CD14-positive monocyte (primary cell): Measurements from ENCODE around the gene TM7SF3. TPM values are rescaled to one million over a fixed set of nuclear protein-coding genes. Genes with fewer than 3 reads are reported as not detected.

Experiments used
- DNase-seq, 3 donors: peaks; one replicate each; pipeline ENCODE4 v3.0.0-alpha.2; 2011 to 2022
- H2AFZ ChIP-seq: 2 replicates; pipeline ENCODE4 v1.6.0; 2012; ENCODE audit warnings: mild to moderate bottlenecking, low read depth, low read length, inconsistent platforms; ENCODE audit not compliant: insufficient read depth, poor library complexity, severe bottlenecking
- H3K27ac ChIP-seq, 2 donors: 1 replicate in 1 of 2; 2 replicates in 1 of 2; pipeline ENCODE4 v1.5.1; 2012 to 2013; ENCODE audit warnings: low read length in 2 of 2, control low read depth in 1 of 2, inconsistent platforms in 1 of 2, low read depth in 1 of 2, mild to moderate bottlenecking in 1 of 2
- H3K27me3 ChIP-seq, 2 donors: one replicate each; pipeline versions ENCODE4 v1.6.0 to v1.6.1; 2011 to 2013; ENCODE audit warnings: low read length in 2 of 2; ENCODE audit not compliant: control insufficient read depth in 2 of 2, insufficient read depth in 2 of 2
- H3K36me3 ChIP-seq, 2 donors: replicated peaks in 1 of 2; 1 replicate in 1 of 2; 2 replicates in 1 of 2; pipeline versions ENCODE4 v1.5.1 to v1.6.1; 2012 to 2013; ENCODE audit warnings: low read length in 2 of 2, control low read depth in 1 of 2, inconsistent platforms in 1 of 2, mild to moderate bottlenecking in 1 of 2; ENCODE audit not compliant: insufficient read depth in 2 of 2, control insufficient read depth in 1 of 2
- H3K4me1 ChIP-seq, 2 donors: 1 replicate in 1 of 2; 2 replicates in 1 of 2; pipeline versions ENCODE4 v1.5.1 to v1.6.1; 2012 to 2013; ENCODE audit warnings: low read length in 2 of 2, control low read depth in 1 of 2, inconsistent platforms in 1 of 2, mild to moderate bottlenecking in 1 of 2, moderate library complexity in 1 of 2; ENCODE audit not compliant: insufficient read depth in 2 of 2, control insufficient read depth in 1 of 2
- H3K4me2 ChIP-seq: replicated peaks from 2 replicates; pipeline ENCODE3; 2012; ENCODE audit warnings: low read length, moderate library complexity, mild to moderate bottlenecking; ENCODE audit not compliant: poor library complexity, severe bottlenecking; ENCODE audit errors: extremely low read depth
- H3K4me3 ChIP-seq, 3 experiments: fragments of 200-600 bp in 1 of 3; sonication (generic) in 1 of 3; replicated peaks in 1 of 3; 1 replicate in 2 of 3; 2 replicates in 1 of 3; pipeline ENCODE4 v1.5.1; 2011 to 2013; ENCODE audit warnings: low read length in 3 of 3, mild to moderate bottlenecking in 3 of 3, control low read depth in 2 of 3, low read depth in 2 of 3, inconsistent platforms in 1 of 3, moderate library complexity in 1 of 3
- H3K79me2 ChIP-seq: 2 replicates; pipeline ENCODE4 v1.6.0; 2012; ENCODE audit warnings: mild to moderate bottlenecking, control low read depth, inconsistent platforms, low read length, moderate library complexity; ENCODE audit not compliant: insufficient read depth
- H3K9ac ChIP-seq: 2 replicates; pipeline ENCODE4 v1.6.0; 2017; ENCODE audit warnings: low read length, mild to moderate bottlenecking; ENCODE audit not compliant: insufficient read depth, poor library complexity, severe bottlenecking
- H3K9me3 ChIP-seq, 2 donors: replicated peaks in 1 of 2; 1 replicate in 1 of 2; 2 replicates in 1 of 2; pipeline versions ENCODE4 v1.5.1 to v1.6.1; 2012 to 2013; ENCODE audit warnings: low read length in 2 of 2, control low read depth in 1 of 2; ENCODE audit not compliant: control insufficient read depth in 1 of 2, insufficient read depth in 1 of 2
- H4K20me1 ChIP-seq: 2 replicates; pipeline ENCODE4 v1.6.0; 2012; ENCODE audit warnings: mild to moderate bottlenecking, low read length, control low read depth, moderate library complexity; ENCODE audit not compliant: insufficient read depth
- H3K27ac Mint-ChIP-seq, 7 donors: one replicate each; pipeline ENCODE4 v1.8.0; 2020; ENCODE audit warnings: mild to moderate bottlenecking in 7 of 7, mixed read lengths in 7 of 7, moderate library complexity in 6 of 7, inconsistent platforms in 2 of 7
- H3K27me3 Mint-ChIP-seq, 3 donors: one replicate each; pipeline ENCODE4 v1.8.0; 2021 to 2022; ENCODE audit warnings: low read depth in 3 of 3, mild to moderate bottlenecking in 3 of 3, mixed read lengths in 3 of 3, moderate library complexity in 3 of 3, inconsistent platforms in 1 of 3
- H3K36me3 Mint-ChIP-seq, 2 donors: one replicate each; pipeline ENCODE4 v1.8.0; 2020; ENCODE audit warnings: mixed read lengths in 2 of 2, inconsistent platforms in 1 of 2, mild to moderate bottlenecking in 1 of 2
- H3K4me1 Mint-ChIP-seq: one replicate; pipeline ENCODE4 v1.8.0; 2020; ENCODE audit warnings: mild to moderate bottlenecking, mixed read lengths
- H3K4me3 Mint-ChIP-seq, 2 donors: one replicate each; pipeline ENCODE4 v1.8.0; 2020; ENCODE audit warnings: mild to moderate bottlenecking in 2 of 2, mixed read lengths in 2 of 2, moderate library complexity in 1 of 2
- H3K9me3 Mint-ChIP-seq, 7 donors: one replicate each; pipeline ENCODE4 v1.8.0; 2020 to 2022; ENCODE audit warnings: mixed read lengths in 7 of 7, mild to moderate bottlenecking in 6 of 7, moderate library complexity in 6 of 7, inconsistent platforms in 2 of 7
- CTCF ChIP-seq: fragments of 200-600 bp; IDR thresholded peaks from one replicate; pipeline ENCODE4 v1.8.0; 2022; ENCODE audit warnings: antibody characterized with exemption, mild to moderate bottlenecking
- WGBS: methylation state at CpG from one replicate; pipeline ENCODE4 v1.1.5; 2013; ENCODE audit warnings: missing lambda C conversion rate; ENCODE audit not compliant: insufficient coverage; 5-methylcytosine and 5-hydroxymethylcytosine counted together
- intact Hi-C, 2 donors: fragments of 100-400 bp; cut with micrococcal nuclease; formaldehyde crosslinking; loops; one replicate each; pipeline versions ENCODE4 v1.15.0 to v1.15.1; 2023
- polyA plus RNA-seq, 3 donors: library from polyadenylated mRNA; depleted of rRNA in 1 of 3; unstranded in 2 of 3; stranded (reverse) in 1 of 3; fragments of 300-500 nt in 2 of 3; fragments of >200 nt in 1 of 3; fragmentation: Illumina TruSeq in 2 of 3; gene quantifications; 1 replicate in 2 of 3; 2 replicates in 1 of 3; pipeline ENCODE4 v1.2.3, GENCODE V29; 2012 to 2021

TM7SF3 gene
- polyA plus RNA-seq, 3 donors: 36.3 to 85.9 (median 71.7) TPM

- Mint-ChIP-seq H3K27ac (peak overlapping the region in 4 of 7 donors; percentile 1 to 56 (median 14)), H3K4me1 (peaks cover 65% of the 10 kb centered on the region), H3K4me3 (no peak overlapping the region), H3K36me3 (peaks cover 4 to 6% of the 10 kb centered on the region in 2 donors), H3K9me3 (no peaks in the 10 kb centered on the region), H3K27me3 (no peaks in the 10 kb centered on the region)
- peaks cover 47 to 55% of the 10 kb centered on the region in 2 donors for H3K4me1 ChIP-seq
- H3K27ac ChIP-seq: no peak overlapping the region
- no peak overlapping the region for H2AFZ ChIP-seq
- intact Hi-C loops: no loop called here
- no peak overlapping the region for H3K4me2 ChIP-seq
- peaks cover 39% of the 10 kb centered on the region for H4K20me1 ChIP-seq
- no peaks in the 10 kb centered on the region for H3K27me3 ChIP-seq
- DNase-seq: no peak
- H3K36me3 ChIP-seq: no peaks in the 10 kb centered on the region
- no peak overlapping the region for H3K9ac ChIP-seq
- no peak overlapping the region for H3K4me3 ChIP-seq
- no CpG with 5 or more reads among the region's 2 CpGs for WGBS
- no peak for TF ChIP-seq CTCF
- H3K9me3 ChIP-seq: no peaks in the 10 kb centered on the region
- H3K79me2 ChIP-seq: peaks cover 88% of the 10 kb centered on the region
Measured at GRCh38 chr12:27005495-27005894, 8.7 kb downstream of the TM7SF3 start.

- Mint-ChIP-seq H3K27me3 (peaks cover 0 to 2% (median 0%) of the 10 kb centered on the region in 3 donors), H3K36me3 (peaks cover 12% of the 10 kb centered on the region in 2 donors), H3K9me3 (peaks cover 0 to under 1% (median 0%) of the 10 kb centered on the region in 7 donors), H3K4me3 (no peak overlapping the region), H3K27ac (peak overlapping the region in 3 of 7 donors; percentile 28 to 84 (median 63)), H3K4me1 (peaks cover 58% of the 10 kb centered on the region)
- Histone ChIP-seq H3K9me3 (no peaks in the 10 kb centered on the region), H3K27ac (no peak overlapping the region), H3K79me2 (peaks cover 84% of the 10 kb centered on the region), H4K20me1 (peaks cover 25% of the 10 kb centered on the region), H3K9ac (no peak overlapping the region), H3K27me3 (no peaks in the 10 kb centered on the region), H3K4me1 (peaks cover 39 to 45% of the 10 kb centered on the region in 2 donors), H3K36me3 (peaks cover 0 to 3% of the 10 kb centered on the region in 2 donors), H3K4me2 (no peak overlapping the region), H3K4me3 (no peak overlapping the region), H2AFZ (no peak overlapping the region)
- intact Hi-C loops: no loop called here
- WGBS: 80% methylated on average over 1 of the region's 6 CpGs
- TF ChIP-seq CTCF: no peak
- no peak for DNase-seq
Measured at GRCh38 chr12:27003421-27004381, 10.5 kb downstream of the TM7SF3 start.
